ENCODE results near the gene RNFT2.

Gene RNFT2

DNA sequence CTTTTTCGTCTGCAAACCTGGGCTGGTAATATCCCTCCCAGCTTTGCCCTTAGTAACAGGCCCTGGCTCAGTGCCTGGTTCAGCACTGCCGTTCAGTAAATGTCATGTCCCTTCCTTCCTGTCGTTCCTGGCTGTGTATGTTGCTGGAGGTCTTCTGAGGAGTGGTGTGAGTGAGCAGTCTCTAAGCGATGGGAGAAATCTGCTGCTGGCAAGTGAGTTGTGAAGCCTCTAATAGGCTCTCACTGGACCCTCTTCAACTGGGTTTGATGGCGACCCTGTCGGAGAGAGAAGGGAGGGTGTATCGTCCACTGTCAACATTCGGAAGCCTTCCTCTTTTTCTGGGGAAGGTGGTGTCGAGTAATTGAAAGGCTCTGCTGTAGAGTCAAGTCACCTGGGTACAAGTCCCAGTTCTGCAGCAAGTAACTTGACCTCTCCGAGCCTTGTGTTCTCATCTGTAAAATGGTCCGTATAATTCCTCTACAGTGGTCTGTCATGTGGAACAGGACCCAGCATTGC, 80.3 kb downstream of the RNFT2 start:
- FAIRE-seq = peak; percentile 80
- DNase-seq (ENCODE audit: insufficient read length, low spot score) = no peak

DNA sequence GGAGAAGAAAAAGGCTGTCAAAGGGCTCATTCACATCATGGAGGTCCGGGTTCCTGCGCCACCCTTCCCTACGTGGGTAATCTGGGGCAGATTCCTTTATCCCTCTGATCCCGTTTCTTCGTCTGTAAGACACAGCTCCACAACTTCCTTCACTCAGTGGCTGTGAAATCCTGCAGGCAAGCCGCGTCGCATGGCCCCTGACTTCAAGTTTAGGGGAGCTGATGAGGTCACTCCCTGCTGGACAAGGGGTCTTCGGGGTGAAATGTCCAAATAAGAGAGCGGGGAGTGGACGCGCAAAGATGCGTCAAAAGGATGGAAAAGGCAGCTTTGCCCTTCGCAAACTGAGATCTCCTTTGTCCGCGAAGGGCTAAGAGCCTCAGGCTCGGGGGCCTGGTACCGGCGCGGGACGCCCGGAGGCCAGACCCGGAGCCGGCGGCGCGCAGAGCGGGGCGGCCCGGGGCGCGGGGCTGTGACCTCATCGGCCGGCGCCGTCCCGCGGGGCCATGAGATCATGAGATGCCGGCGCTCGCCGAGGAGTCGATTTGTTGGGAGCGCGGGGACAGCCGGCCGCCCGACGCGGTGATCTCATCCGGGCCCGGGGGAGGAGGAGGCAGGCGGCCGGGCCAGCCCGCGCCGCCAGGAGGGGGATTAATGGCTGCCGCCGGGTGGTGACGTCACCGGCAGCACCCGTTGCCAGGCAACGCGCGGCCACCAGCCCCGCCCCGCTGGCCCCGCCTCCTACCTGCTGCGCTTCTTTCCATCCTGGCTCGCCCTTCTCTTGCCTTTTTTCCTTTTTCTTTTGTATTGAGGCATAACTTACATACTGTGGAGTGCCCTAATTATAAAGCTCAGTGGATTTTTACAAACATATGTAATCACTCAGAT, 81.1 kb downstream of the RNFT2 start:
- DNase-seq (ENCODE audit: insufficient read length, low spot score) = peak; percentile 90
- FAIRE-seq = peak; percentile 91

DNA sequence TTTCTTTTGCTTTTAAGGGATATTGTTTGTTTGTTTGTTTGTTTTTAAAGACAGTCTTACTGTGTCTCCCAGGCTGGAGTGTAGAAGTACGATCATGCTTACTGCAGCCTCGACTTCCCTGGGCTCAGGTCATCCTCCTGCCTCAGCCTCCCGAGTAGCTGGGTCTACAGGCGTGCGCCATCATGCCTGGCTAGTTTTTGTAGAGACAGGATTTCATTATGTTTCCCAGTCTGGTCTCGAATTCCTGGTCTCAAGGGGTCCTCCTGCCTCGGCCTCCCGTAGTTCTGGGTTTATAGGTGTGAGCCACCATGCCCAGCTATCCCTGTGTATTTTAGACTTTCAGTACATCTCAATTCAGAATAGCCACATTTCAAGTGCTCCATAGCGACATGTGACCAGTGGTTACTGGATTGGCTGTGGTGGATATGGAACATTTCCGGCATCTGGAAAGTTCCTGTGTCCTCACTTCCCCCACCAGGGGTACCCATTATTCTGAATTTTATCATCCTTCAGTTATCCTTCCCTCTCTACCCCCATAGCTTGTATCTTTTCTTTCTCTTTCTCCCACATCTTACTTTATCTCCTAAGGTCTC, 82.0 kb downstream of the RNFT2 start:
- FAIRE-seq = no peak
- no peak for DNase-seq (ENCODE audit: insufficient read length, low spot score)

DNA sequence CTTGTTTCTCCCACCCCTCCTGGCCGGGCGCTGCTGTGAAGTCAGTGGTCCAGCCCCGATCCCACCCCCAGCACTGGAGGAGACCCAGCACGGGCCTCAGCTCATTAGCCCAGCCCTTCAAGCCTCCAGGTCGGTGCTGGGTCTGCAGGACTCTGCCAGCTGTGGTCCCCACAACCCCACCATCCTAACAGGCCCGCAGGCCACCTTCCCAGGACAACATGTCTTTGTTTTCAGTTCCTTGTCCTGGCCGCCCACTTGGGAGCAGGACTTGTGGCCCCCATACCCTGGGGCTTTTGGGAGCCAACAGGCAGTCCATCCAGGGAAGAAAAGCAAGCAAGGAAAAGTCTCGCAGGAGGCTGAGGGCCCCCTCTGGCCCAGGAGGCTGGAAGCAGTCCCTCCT, 83.2 kb downstream of the RNFT2 start:
- FAIRE-seq = no peak
- no peak for DNase-seq (ENCODE audit: insufficient read length, low spot score)

- DNase-seq (ENCODE audit: insufficient read length, low spot score) (no peak), FAIRE-seq (no peak)
Measured at GRCh38 chr12:116827432-116827831, 89.3 kb downstream of the RNFT2 start.

DNA sequence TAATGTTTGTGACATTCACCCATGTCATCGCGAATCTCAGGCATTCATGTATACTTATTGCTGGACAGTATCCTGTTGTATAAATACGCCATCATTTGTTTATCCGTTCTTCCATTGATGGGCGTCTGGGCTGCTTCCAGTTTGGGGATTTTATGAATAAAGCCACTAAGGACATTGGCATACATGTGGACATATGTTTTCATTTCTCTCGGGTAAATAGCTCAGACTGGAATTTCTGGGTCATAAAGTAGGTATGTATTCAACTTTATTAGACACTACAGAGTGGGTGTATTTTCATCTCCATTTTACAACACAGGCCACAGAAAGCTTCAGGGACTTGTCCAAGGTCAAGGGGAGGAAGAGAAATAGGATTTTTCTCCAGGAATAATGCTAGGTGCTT, 94.2 kb downstream of the RNFT2 start:
- no peak for DNase-seq (ENCODE audit: insufficient read length, low spot score)
- no peak for FAIRE-seq

GRCh38 chr12:116833474-116833873, 95.4 kb downstream of the RNFT2 start:
- no peak for DNase-seq (ENCODE audit: insufficient read length, low spot score)
- no peak for FAIRE-seq

GRCh38 chr12:116835484-116835883, 97.4 kb downstream of the RNFT2 start:
- FAIRE-seq = no peak
- DNase-seq (ENCODE audit: insufficient read length, low spot score) = no peak

DNA sequence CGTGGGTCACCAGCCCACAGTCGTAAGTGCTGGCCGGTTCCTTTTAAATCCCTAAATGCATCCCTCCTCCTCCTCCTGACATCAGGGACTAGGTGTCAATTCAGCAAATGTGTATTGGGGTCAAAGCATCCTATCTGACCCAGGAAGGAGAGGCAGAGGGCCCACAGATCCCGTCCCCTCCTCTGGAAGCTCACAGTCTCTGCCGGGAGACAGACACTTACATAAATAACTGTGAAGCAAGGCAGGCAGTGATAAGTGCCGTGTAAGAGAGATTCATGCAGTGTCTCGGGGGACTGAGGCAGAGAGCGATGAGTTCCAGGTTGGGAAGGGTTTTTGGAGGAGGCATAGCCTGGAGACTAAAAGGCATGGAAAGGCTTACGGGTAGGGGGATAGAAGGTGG, 99.0 kb downstream of the RNFT2 start:
- DNase-seq (ENCODE audit: insufficient read length, low spot score) (no peak), FAIRE-seq (no peak)

- no peak for FAIRE-seq
Measured at GRCh38 chr12:116838365-116838764, 100.2 kb downstream of the RNFT2 start.

DNA sequence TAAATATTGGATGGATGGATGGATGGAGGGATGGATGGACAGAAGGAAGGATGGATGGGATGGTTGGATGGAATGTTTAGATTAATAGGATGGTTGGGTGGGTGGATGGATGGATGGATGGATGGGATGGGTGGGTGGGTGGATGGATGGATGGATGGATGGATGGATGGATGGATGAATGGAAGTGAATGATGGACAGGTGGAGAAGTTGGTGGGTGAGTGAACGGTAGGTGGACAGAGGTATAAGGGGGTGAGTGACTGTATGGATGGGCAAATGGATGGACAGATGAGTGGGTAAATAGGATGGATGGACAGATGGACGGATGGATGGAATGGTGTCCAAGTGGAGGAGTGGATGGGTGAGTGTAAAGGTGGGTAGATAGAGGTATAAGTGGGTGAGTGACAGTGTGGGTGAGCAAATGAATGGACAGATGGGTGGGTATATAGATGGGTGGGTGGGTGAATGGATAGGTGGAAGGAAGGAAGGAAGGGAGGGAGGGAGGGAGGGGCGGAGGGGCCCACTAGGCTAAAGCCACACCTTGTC, 101.2 kb downstream of the RNFT2 start:
- DNase-seq (ENCODE audit: insufficient read length, low spot score) = no peak
- no peak for FAIRE-seq

More at GRCh38 chr12:116838365-116838764, 100.2 kb downstream of the RNFT2 start:
- DNase-seq (ENCODE audit: insufficient read length, low spot score) = no peak

DNA sequence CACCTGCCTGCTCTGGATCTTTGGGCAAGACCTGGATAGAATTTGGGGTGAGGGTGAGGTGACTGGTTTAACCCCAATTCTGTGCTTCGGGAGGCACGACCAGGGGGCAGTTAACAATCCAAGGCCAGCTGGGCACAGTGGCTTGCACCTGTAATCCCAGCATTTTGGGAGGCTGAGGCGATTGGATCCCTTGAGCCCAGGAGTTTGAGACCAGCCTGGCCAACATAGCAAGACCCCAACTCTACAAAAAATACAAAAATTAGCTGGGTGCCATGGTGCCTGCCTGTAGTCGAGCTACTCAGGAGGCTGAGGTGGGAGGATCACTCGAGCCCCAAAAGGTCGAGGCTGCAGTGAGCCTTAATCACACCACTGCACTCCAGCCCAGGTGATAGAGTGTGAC, 105.0 kb downstream of the RNFT2 start:
- FAIRE-seq (no peak), DNase-seq (ENCODE audit: insufficient read length, low spot score) (no peak)

- FAIRE-seq = no peak
Measured at GRCh38 chr12:116849216-116849615, 111.1 kb downstream of the RNFT2 start.

GRCh38 chr12:116852303-116852702, 114.2 kb downstream of the RNFT2 start:
- FAIRE-seq (no peak), DNase-seq (ENCODE audit: insufficient read length, low spot score) (no peak)

More at GRCh38 chr12:116849216-116849615, 111.1 kb downstream of the RNFT2 start:
- DNase-seq (ENCODE audit: insufficient read length, low spot score) = no peak

DNA sequence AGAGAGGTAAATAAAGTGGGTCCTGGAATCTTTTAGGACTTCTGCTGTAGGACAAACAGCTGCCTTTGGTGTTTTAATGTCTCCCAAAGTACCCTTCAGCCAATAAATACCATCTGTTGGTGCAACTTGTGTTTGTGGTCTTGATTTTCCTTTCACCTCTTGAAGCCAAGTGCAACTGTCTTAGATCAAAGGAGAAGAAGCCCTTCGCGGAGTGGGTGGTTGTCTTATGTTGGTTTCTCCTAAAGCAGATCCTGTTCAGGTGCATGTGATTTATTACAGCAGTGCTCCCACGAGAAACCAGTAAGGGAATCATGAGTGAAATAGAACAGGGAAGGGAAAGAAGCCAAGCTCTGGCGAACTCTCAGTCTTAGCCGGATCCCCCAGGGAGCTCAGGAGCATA, 115.4 kb downstream of the RNFT2 start:
- FAIRE-seq (no peak), DNase-seq (ENCODE audit: insufficient read length, low spot score) (no peak)

- FAIRE-seq = no peak
- no peak for DNase-seq (ENCODE audit: insufficient read length, low spot score)
Measured at GRCh38 chr12:116855744-116856470, 117.8 kb downstream of the RNFT2 start.

DNA sequence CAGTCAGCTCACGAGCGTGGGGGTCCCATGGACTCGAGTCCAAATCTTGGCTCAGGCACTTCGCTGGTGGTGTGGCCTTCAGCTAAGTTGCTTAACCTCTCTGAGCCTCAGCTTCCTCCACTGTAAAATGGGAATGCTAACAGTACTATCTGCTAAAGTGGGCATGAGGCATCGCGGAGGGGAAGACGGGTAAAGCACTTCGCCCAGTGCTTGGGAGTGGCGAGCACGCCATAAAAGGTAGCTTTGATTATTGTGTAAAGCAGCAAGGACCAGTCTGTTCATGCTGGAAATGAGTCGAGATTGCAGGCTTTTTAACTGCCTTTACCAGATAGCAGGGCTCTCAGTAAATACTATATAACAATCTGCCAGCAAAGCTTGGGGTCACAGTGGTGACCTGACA, 118.6 kb downstream of the RNFT2 start:
- no peak for FAIRE-seq

DNA sequence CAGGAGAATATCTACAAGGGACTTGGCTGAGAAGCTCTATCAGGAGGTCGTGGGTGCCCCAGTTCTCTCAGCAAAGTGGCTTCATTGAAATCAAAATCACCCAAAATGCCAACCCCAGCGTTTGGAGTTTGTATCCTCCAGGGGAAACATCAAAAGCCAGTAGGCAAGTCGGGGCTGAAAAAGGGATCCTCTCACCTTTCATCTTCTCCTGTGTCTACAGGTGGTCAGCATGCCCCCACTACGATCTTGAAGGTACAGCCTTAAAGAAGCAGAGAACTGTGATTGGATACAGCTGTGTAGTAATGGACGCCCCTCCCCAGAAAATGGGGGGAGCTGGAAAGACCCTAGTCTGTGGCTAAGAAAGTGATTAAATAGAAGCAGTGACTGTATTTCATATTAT, 121.0 kb downstream of the RNFT2 start:
- DNase-seq (ENCODE audit: insufficient read length, low spot score) (no peak), FAIRE-seq (no peak)

More for the DNA sequence above, 118.6 kb downstream of the RNFT2 start:
- no peak for DNase-seq (ENCODE audit: insufficient read length, low spot score)

GRCh38 chr12:116860263-116860662, 122.1 kb downstream of the RNFT2 start:
- DNase-seq (ENCODE audit: insufficient read length, low spot score) (no peak), FAIRE-seq (no peak)

DNA sequence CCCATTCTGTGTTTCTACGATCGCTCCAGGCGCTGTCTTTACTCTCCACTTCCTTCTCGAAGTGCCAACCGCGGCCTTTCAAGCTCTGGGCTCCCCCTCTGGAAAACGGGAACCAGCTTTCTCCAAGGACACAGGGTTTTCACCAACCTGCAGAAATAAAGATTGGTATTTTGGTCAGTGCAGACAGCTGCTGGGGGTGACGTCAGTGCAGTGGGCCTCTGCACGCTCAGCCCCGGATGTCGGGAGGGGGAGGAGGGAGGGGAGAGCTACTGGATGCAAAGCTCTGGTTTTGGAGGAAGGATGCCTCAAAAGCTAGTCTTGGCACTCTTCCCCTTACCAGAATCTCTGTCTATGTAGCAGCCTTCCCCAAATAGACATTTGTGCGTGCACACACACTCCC, 123.2 kb downstream of the RNFT2 start:
- peak; percentile 57 for DNase-seq (ENCODE audit: insufficient read length, low spot score)
- no peak for FAIRE-seq

GRCh38 chr12:116862167-116862566, 124.1 kb downstream of the RNFT2 start:
- FAIRE-seq (no peak), DNase-seq (ENCODE audit: insufficient read length, low spot score) (no peak)
